HCT116 (cell line): ENCODE measurements around the gene ZAR1L. TPM values are rescaled to one million over a fixed set of nuclear protein-coding genes. Genes with fewer than 3 reads are reported as not detected.

Experiments used
- ATAC-seq: fragments of 200-7000 bp; cut with Tn5 transposase; 2 replicates; pipeline ENCODE4 v1.9.1; 2020; ENCODE audit warnings: mild to moderate bottlenecking, moderate library complexity
- BruUV-seq: library from RNA; stranded (reverse); fragments of 400-500 nt; replicated peaks from 2 replicates; lab custom pipeline; 2021; lab: Mats Ljungman, UMichigan
- CTCF ChIA-PET: fragments of 300-600 bp; sonication (Branson Sonifier 250); formaldehyde crosslinking; loops from one replicate; lab custom pipeline; 2021; ENCODE audit warnings: antibody characterized with exemption; lab: Charles Lee
- POLR2A ChIA-PET: fragments of 300-600, 350-600 bp; sonication (Branson Sonifier 250); formaldehyde crosslinking; loops from one replicate; lab custom pipeline; 2021; ENCODE audit warnings: antibody characterized with exemption; lab: Charles Lee
- RAD21 ChIA-PET, 2 experiments: fragments of 300-600 bp; sonication (Branson Sonifier 250); formaldehyde crosslinking; loops; one replicate each; lab custom pipeline; 2023; ENCODE audit warnings: low total read pairs in 2 of 2; ENCODE audit not compliant: uncharacterized antibody in 2 of 2, unreplicated experiment in 2 of 2, low non-redundant PET in 1 of 2; lab: Charles Lee
- DNase-seq: peaks from one replicate; pipeline ENCODE4 v3.0.0-alpha.2; 2010; ENCODE audit warnings: low read depth, low spot score
- H2AFZ ChIP-seq: fragments of 200-600 bp; shearing (Covaris generic), sonication (generic); 2 replicates; pipeline ENCODE4 v1.6.1; 2017; ENCODE audit warnings: low read depth, mixed run types, mixed read lengths, antibody characterized with exemption, low read length; ENCODE audit not compliant: poor library complexity, severe bottlenecking
- H3K27ac ChIP-seq: 2 replicates; pipeline ENCODE4 v1.5.1; 2012; ENCODE audit warnings: low read depth, low read length
- H3K27me3 ChIP-seq: fragments of 200-600 bp; sonication (generic); 2 replicates; pipeline ENCODE4 v1.6.1; 2016; ENCODE audit warnings: mixed run types, low read length, mixed read lengths; ENCODE audit not compliant: insufficient read depth
- H3K36me3 ChIP-seq, 2 experiments: fragments of 200-500 bp in 1 of 2; fragments of 200-600 bp in 1 of 2; sonication (Bioruptor generic) in 1 of 2; sonication (generic) in 1 of 2; 2 replicates each; pipeline versions ENCODE4 v1.5.1 to v1.6.1; 2014 to 2016; ENCODE audit warnings: low read length in 2 of 2, inconsistent platforms in 1 of 2, mixed read lengths in 1 of 2, mixed run types in 1 of 2; ENCODE audit not compliant: insufficient read depth in 2 of 2, control insufficient read depth in 1 of 2
- H3K4me1 ChIP-seq, 2 experiments: fragments of 200-600 bp in 1 of 2; sonication (generic) in 1 of 2; 2 replicates each; pipeline versions ENCODE4 v1.5.1 to v1.6.1; 2012 to 2017; ENCODE audit warnings: low read length in 2 of 2, inconsistent platforms in 1 of 2, mild to moderate bottlenecking in 1 of 2, mixed read lengths in 1 of 2, mixed run types in 1 of 2, moderate library complexity in 1 of 2; ENCODE audit not compliant: insufficient read depth in 2 of 2, control insufficient read depth in 1 of 2
- H3K4me2 ChIP-seq: fragments of 200-600 bp; sonication (generic); 2 replicates; pipeline ENCODE4 v1.6.1; 2017; ENCODE audit warnings: mixed run types, low read length, mixed read lengths
- H3K4me3 ChIP-seq, 2 experiments: fragments of 200-600 bp in 1 of 2; sonication (generic) in 1 of 2; replicated peaks in 1 of 2; 2 replicates each; pipeline ENCODE4 v1.5.1; 2011 to 2016; ENCODE audit warnings: low read length in 2 of 2, control low read depth in 1 of 2, low read depth in 1 of 2, mild to moderate bottlenecking in 1 of 2, mixed read lengths in 1 of 2, mixed run types in 1 of 2
- H3K79me2 ChIP-seq: fragments of 200-600 bp; sonication (generic); 2 replicates; pipeline ENCODE4 v1.6.1; 2017; ENCODE audit warnings: mild to moderate bottlenecking, mixed run types, low read length, moderate library complexity, mixed read lengths; ENCODE audit not compliant: insufficient read depth
- H3K9ac ChIP-seq: fragments of 200-600 bp; sonication (generic); 2 replicates; pipeline ENCODE4 v1.6.1; 2016; ENCODE audit warnings: low read length, mixed read lengths
- H3K9me2 ChIP-seq: fragments of 200-600 bp; sonication (generic), shearing (Covaris generic); 2 replicates; pipeline ENCODE4 v1.6.1; 2017; ENCODE audit warnings: mixed run types, mild to moderate bottlenecking, moderate library complexity; ENCODE audit not compliant: insufficient read depth
- H3K9me3 ChIP-seq, 2 experiments: fragments of 200-500 bp in 1 of 2; fragments of 200-600 bp in 1 of 2; sonication (Bioruptor generic) in 1 of 2; sonication (generic) in 1 of 2; 2 replicates each; pipeline ENCODE4 v1.6.1; 2014 to 2017; ENCODE audit warnings: low read length in 2 of 2, mixed read lengths in 2 of 2, inconsistent platforms in 1 of 2, low read depth in 1 of 2, mild to moderate bottlenecking in 1 of 2, mixed run types in 1 of 2, moderate library complexity in 1 of 2; ENCODE audit not compliant: control insufficient read depth in 1 of 2, insufficient read depth in 1 of 2
- H4K20me1 ChIP-seq: fragments of 200-600 bp; sonication (generic), shearing (Covaris generic); 2 replicates; pipeline ENCODE4 v1.6.1; 2017; ENCODE audit warnings: mixed run types, mild to moderate bottlenecking, moderate library complexity; ENCODE audit not compliant: insufficient read depth
- CEBPB ChIP-seq: IDR thresholded peaks from 2 replicates; pipeline ENCODE4 v1.6.1; 2012; ENCODE audit warnings: low read depth
- CTCF ChIP-seq, 3 experiments: fragments of 200-600 bp in 1 of 3; sonication (generic) in 1 of 3; IDR thresholded peaks in 2 of 3; conservative IDR thresholded peaks in 1 of 3; 2 replicates each; pipeline ENCODE4 v1.5.1; 2012 to 2017; ENCODE audit warnings: low read depth in 2 of 3, low read length in 2 of 3, antibody characterized with exemption in 1 of 3, borderline replicate concordance in 1 of 3, control low read depth in 1 of 3, mild to moderate bottlenecking in 1 of 3, mixed read lengths in 1 of 3, mixed run types in 1 of 3, moderate library complexity in 1 of 3; ENCODE audit not compliant: insufficient read depth in 1 of 3
- EGR1 ChIP-seq: IDR thresholded peaks from 2 replicates; pipeline ENCODE4 v1.6.1; 2012; ENCODE audit warnings: low read depth
- REST ChIP-seq: IDR thresholded peaks from 2 replicates; pipeline ENCODE4 v1.6.1; 2012; ENCODE audit warnings: low read depth
- SRF ChIP-seq: IDR thresholded peaks from 2 replicates; pipeline ENCODE4 v1.6.1; 2012; ENCODE audit warnings: low read depth
- YY1 ChIP-seq: IDR thresholded peaks from 2 replicates; pipeline ENCODE4 v1.6.1; 2011; ENCODE audit warnings: low read length, low read depth, moderate library complexity, mild to moderate bottlenecking; ENCODE audit not compliant: insufficient replicate concordance; ENCODE audit errors: extremely low read depth
- intact Hi-C: fragments of 100-400 bp; cut with micrococcal nuclease; formaldehyde crosslinking; loops from 2 replicates; pipeline ENCODE4 v1.10.0; 2022
- total RNA-seq: library from RNA; stranded (reverse); gene quantifications from one replicate; pipeline ENCODE4 v1.2.1, GENCODE V29; 2021; ENCODE audit not compliant: unreplicated experiment

Gene ZAR1L
- total RNA-seq, 1 experiment from 2014 or later = 0.15 TPM

GRCh38 chr13:32253911-32254399 lies 61.2 kb downstream of the ZAR1L start:
- ChIA-PET RAD21 (no interaction called here), POLR2A (no interaction called here), CTCF (no interaction called here)
- H3K4me3 ChIP-seq = no peak overlapping the region
- H3K27me3 ChIP-seq = no peaks in the 10 kb centered on the region
- H3K9me2 ChIP-seq = no peaks in the 10 kb centered on the region
- H3K79me2 ChIP-seq = no peaks in the 10 kb centered on the region
- ATAC-seq = no peak
- intact Hi-C loops = no loop called here
- H3K27ac ChIP-seq = no peak overlapping the region
- H3K9ac ChIP-seq = no peak overlapping the region
- no peak for TF ChIP-seq SRF
- TF ChIP-seq CTCF (IDR thresholded peaks at IDR 0.05 in 2 of 3, conservative IDR thresholded peaks at IDR 0.05 in 1 of 3; ENCODE audit: borderline replicate concordance in 1 of 3, insufficient read depth in 1 of 3, low read depth in 2 of 3, low read length in 2 of 3) = no peak
- TF ChIP-seq EGR1 = no peak
- TF ChIP-seq YY1 = no peak
- TF ChIP-seq CEBPB = no peak
- no peak for TF ChIP-seq REST
- no peak overlapping the region for H2AFZ ChIP-seq
- H3K4me1 ChIP-seq = no peaks in the 10 kb centered on the region
- no peak overlapping the region for H3K4me2 ChIP-seq
- H3K36me3 ChIP-seq = no peaks in the 10 kb centered on the region
- BruUV-seq = no TSS peak
- DNase-seq = no peak
- H4K20me1 ChIP-seq = no peaks in the 10 kb centered on the region
- no peaks in the 10 kb centered on the region for H3K9me3 ChIP-seq

Other genes with a start within 250 kb of the ZAR1L start
- 14.2 TPM for gene BRCA2, start 145 bp upstream of the ZAR1L start, total RNA-seq
- gene N4BP2L1, start 112.8 kb upstream of the ZAR1L start, total RNA-seq = 1.1 TPM
- gene N4BP2L2, start 223.4 kb upstream of the ZAR1L start, total RNA-seq = 92.7 TPM